Right lobe of liver (tissue), 6 donors: ENCODE results near the gene ETF1. TPM values are rescaled to one million over a fixed set of nuclear protein-coding genes. Genes with fewer than 3 reads are reported as not detected.

Source experiments
- ATAC-seq, 4 donors: fragments of 200-7000 bp; cut with Tn5 transposase; one replicate each; pipeline ENCODE4 v1.9.1; 2020; ENCODE audit warnings: mild to moderate bottlenecking in 4 of 4, moderate library complexity in 4 of 4
- DNase-seq, 3 donors: peaks; one replicate each; pipeline ENCODE4 v3.0.0-alpha.2; 2020
- H3K27ac ChIP-seq, 3 donors: fragments of 200-600 bp; one replicate each; pipeline ENCODE4 v1.8.0; 2022
- H3K27me3 ChIP-seq, 2 donors: fragments of 200-600 bp; one replicate each; pipeline ENCODE4 v1.8.0; 2022
- H3K36me3 ChIP-seq, 4 donors: fragments of 200-600 bp; sonication (generic) in 1 of 4; one replicate each; pipeline versions ENCODE4 v1.5.1 to v1.8.0; 2017 to 2022; ENCODE audit warnings: control low read depth in 1 of 4
- H3K4me1 ChIP-seq, 4 donors: fragments of 200-600 bp; sonication (generic) in 1 of 4; one replicate each; pipeline versions ENCODE4 v1.5.1 to v1.8.0; 2017 to 2022; ENCODE audit warnings: control low read depth in 1 of 4
- H3K4me3 ChIP-seq, 3 donors: fragments of 200-600 bp; one replicate each; pipeline ENCODE4 v1.8.0; 2022
- H3K9me3 ChIP-seq, 4 donors: fragments of 200-600 bp; sonication (generic) in 1 of 4; one replicate each; pipeline versions ENCODE4 v1.5.1 to v1.8.0; 2017 to 2022; ENCODE audit warnings: control low read depth in 1 of 4
- POLR2A ChIP-seq: fragments of 450-650 bp; IDR thresholded peaks from one replicate; pipeline ENCODE4 v1.6.1; 2017; ENCODE audit warnings: antibody characterized with exemption, mild to moderate bottlenecking
- WGBS: methylation state at CpG from one replicate; pipeline ENCODE4 v1.1.6; 2018; ENCODE audit warnings: low coverage, low lambda C conversion rate; ENCODE audit not compliant: insufficient coverage; ENCODE audit errors: missing lambda C conversion rate; 5-methylcytosine and 5-hydroxymethylcytosine counted together
- intact Hi-C, 2 donors: fragments of 100-400 bp; cut with DNase I; formaldehyde crosslinking; loops; one replicate each; pipeline versions ENCODE4 v1.11.2 to v1.14.1; 2022
- small RNA-seq, 2 experiments: library from RNA; depleted of rRNA; stranded (forward); fragments of <200 nt; gene quantifications; one replicate each; pipeline ENCODE3, GENCODE V24; 2016
- total RNA-seq, 6 experiments: library from RNA; depleted of rRNA in 2 of 6; stranded (reverse); fragments of >200 nt in 2 of 6; fragmentation: NEBNext Ultra II Directional in 3 of 6; extraction: Animal tissue kit (Norgen Biotek cat#: 25700) in 3 of 6; gene quantifications; one replicate each; pipeline versions ENCODE4 v1.1.0 to v1.2.4, GENCODE V29; 2016 to 2023
- TF ChIP-seq, protein P1 (sequence below), 4 donors: fragments of 200-600 bp in 3 of 4; fragments of 450-650 bp in 1 of 4; IDR thresholded peaks; one replicate each; pipeline versions ENCODE4 v1.5.1 to v1.8.0; 2016 to 2022; ENCODE audit warnings: antibody characterized with exemption in 4 of 4, mild to moderate bottlenecking in 2 of 4
- donor health status: DM: no; HTN: yes; CAD: no.
- donor health status: DM: no; HTN: no; CAD: no.
- donor health status: DM: no; HTN: no; CAD: no.
- donor health status: DM: no; HTN: yes; CAD: no.
- donor health status: DM: no; HTN: yes; CAD: no.

Gene ETF1
- total RNA-seq, 6 experiments from 2014 or later = 29.5 to 52.1 (median 39.4) TPM

DNA sequence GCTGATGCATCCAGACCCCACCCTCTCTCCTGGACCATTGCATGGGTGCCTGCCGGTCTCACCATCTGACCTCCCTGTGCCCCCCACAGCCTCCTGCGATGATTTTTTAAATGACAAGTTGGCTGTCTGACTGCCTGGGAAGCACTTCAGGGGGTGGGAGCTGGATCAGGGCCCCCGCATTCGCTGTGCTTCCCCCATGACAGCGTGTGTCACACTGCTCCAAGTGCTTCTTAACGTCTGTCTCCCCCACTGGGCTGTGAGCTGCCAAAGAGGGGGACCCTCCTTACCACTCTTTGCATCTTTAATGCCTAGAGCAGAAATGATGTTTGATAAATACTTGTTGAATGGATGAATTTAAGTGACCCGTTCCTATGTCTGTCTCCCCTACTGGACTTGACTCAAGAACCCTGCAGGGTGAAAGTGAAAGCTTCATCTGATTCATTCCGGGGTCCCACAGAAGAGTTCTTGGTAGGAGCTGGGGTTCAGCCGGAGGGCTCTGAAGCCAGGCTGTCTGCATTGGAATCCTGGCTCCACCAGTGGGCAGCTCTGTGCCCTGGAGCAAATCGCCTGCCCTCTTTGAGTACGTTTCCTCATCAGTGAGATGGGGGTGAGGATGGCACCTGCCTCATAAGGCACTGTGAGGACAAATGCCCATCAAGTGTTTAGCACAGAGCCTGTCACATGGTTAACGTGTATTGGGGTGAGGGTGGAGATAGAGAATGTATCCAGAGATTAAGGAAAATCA lies 85.3 kb downstream of the ETF1 start:
- Histone ChIP-seq H3K27ac (no peak overlapping the region), H3K27me3 (no peaks in the 10 kb centered on the region), H3K9me3 (no peaks in the 10 kb centered on the region), H3K4me3 (no peak overlapping the region), H3K4me1 (no peaks in the 10 kb centered on the region), H3K36me3 (no peaks in the 10 kb centered on the region)
- no peak for TF ChIP-seq POLR2A
- TF ChIP-seq, protein P1, sequence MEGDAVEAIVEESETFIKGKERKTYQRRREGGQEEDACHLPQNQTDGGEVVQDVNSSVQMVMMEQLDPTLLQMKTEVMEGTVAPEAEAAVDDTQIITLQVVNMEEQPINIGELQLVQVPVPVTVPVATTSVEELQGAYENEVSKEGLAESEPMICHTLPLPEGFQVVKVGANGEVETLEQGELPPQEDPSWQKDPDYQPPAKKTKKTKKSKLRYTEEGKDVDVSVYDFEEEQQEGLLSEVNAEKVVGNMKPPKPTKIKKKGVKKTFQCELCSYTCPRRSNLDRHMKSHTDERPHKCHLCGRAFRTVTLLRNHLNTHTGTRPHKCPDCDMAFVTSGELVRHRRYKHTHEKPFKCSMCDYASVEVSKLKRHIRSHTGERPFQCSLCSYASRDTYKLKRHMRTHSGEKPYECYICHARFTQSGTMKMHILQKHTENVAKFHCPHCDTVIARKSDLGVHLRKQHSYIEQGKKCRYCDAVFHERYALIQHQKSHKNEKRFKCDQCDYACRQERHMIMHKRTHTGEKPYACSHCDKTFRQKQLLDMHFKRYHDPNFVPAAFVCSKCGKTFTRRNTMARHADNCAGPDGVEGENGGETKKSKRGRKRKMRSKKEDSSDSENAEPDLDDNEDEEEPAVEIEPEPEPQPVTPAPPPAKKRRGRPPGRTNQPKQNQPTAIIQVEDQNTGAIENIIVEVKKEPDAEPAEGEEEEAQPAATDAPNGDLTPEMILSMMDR (IDR thresholded peaks at IDR 0.05) = peak in 1 of 4 donors; percentile 5
- WGBS = 47% methylated on average over 5 of the region's 12 CpGs
- ATAC-seq (no peak), DNase-seq (no peak)
- intact Hi-C loops = loop anchor here in 1 of 2 donors (10.0 kb wide), 1 partner anchor 87 kb away; the partner anchor contains the start of gene ETF1

Small RNAs within 50 kb of the gene (small RNA-seq; reads per million reads assigned to genes)
- gene RF00154 = 420 to 461 reads per million in 2 experiments
- 759 to 837 reads per million in 2 experiments for gene SNORD63

Other genes starting within 250 kb of the ETF1 start
- under 1 TPM in 3 of 6 experiments, not detected in 3; 0.18 to 0.43 (median 0.24) TPM for gene CDC25C, start 211.4 kb downstream of the ETF1 start, total RNA-seq
- 10 to 100 TPM in 2 of 6 experiments, 1 to 10 TPM in 4; 7.2 to 15.8 (median 8.7) TPM for gene FAM53C, start 205.0 kb downstream of the ETF1 start, total RNA-seq
- 10 to 100 TPM; 13.7 to 19.7 (median 18.3) TPM for gene KDM3B, start 190.6 kb downstream of the ETF1 start, total RNA-seq
- gene REEP2, start 104.2 kb downstream of the ETF1 start, total RNA-seq = not detected
- gene EGR1, start 77.8 kb downstream of the ETF1 start, total RNA-seq = 10 to 100 TPM in 5 of 6 experiments, 1 to 10 TPM in 1; 6.6 to 72.9 (median 16.6) TPM
- gene HSPA9, start 32.2 kb upstream of the ETF1 start, total RNA-seq = 100 to 1,000 TPM; 198 to 459 (median 229) TPM
- 100 to 1,000 TPM; 101 to 192 (median 123) TPM for gene CTNNA1, start 210.2 kb upstream of the ETF1 start, total RNA-seq